GM12878 (cell line): ENCODE measurements around the gene GRAMD1A.

Source experiments
- FOXK2 ChIP-seq: fragments of 450-650 bp; IDR thresholded peaks from 2 replicates; pipeline ENCODE4 v1.6.1; 2017; ENCODE audit warnings: mild to moderate bottlenecking, moderate library complexity
- NBN ChIP-seq: fragments of 450-650 bp; IDR thresholded peaks from 2 replicates; pipeline ENCODE4 v1.6.1; 2016
- PAX5 ChIP-seq: IDR thresholded peaks from 2 replicates; pipeline ENCODE4 v1.6.1; 2011; ENCODE audit warnings: low read depth, low read length, borderline replicate concordance
- RB1 ChIP-seq: fragments of 450-650 bp; formaldehyde crosslinking; IDR thresholded peaks from 2 replicates; pipeline ENCODE4 v1.6.1; 2017; ENCODE audit warnings: mild to moderate bottlenecking, borderline replicate concordance
- RELA ChIP-seq: fragments of 450-650 bp; IDR thresholded peaks from 2 replicates; pipeline ENCODE4 v1.8.0; 2014; ENCODE audit warnings: borderline replicate concordance; ENCODE audit not compliant: partially characterized antibody
- TF ChIP-seq, protein P1 (sequence below), 3 experiments: IDR thresholded peaks in 2 of 3; conservative IDR thresholded peaks in 1 of 3; 2 replicates each; pipeline ENCODE4 v1.5.1; 2011; ENCODE audit warnings: low read depth in 3 of 3, low read length in 3 of 3, mild to moderate bottlenecking in 3 of 3, control low read depth in 2 of 3, moderate library complexity in 2 of 3, inconsistent platforms in 1 of 3, mixed read lengths in 1 of 3; ENCODE audit not compliant: control insufficient read depth in 2 of 3, insufficient read depth in 1 of 3; ENCODE audit errors: extremely low read depth in 1 of 3

DNA sequence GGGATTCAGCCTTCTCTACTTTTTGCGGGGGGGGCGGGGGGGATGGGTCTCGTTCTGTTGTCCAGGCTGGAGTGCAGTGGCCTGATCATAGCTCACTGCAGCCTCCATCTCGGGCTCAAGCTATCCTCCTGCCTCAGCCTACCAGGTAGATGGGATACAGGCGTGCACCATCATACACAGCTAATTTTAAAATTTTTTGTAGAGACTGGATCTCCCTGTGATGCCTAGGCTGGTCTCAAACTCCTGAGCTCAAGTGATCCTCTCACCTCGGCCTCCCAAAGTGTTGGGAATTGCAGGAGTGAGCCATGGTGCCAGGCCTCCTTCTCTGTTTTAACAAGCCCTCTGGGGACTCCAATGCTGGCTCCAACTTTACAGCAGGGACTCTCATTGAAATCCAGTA, 35.5 kb upstream of the GRAMD1A start:
- no peak for TF ChIP-seq RB1
- TF ChIP-seq, protein P1, sequence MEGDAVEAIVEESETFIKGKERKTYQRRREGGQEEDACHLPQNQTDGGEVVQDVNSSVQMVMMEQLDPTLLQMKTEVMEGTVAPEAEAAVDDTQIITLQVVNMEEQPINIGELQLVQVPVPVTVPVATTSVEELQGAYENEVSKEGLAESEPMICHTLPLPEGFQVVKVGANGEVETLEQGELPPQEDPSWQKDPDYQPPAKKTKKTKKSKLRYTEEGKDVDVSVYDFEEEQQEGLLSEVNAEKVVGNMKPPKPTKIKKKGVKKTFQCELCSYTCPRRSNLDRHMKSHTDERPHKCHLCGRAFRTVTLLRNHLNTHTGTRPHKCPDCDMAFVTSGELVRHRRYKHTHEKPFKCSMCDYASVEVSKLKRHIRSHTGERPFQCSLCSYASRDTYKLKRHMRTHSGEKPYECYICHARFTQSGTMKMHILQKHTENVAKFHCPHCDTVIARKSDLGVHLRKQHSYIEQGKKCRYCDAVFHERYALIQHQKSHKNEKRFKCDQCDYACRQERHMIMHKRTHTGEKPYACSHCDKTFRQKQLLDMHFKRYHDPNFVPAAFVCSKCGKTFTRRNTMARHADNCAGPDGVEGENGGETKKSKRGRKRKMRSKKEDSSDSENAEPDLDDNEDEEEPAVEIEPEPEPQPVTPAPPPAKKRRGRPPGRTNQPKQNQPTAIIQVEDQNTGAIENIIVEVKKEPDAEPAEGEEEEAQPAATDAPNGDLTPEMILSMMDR (IDR thresholded peaks at IDR 0.05 in 2 of 3, conservative IDR thresholded peaks at IDR 0.05 in 1 of 3; ENCODE audit: control insufficient read depth in 2 of 3, extremely low read depth in 1 of 3, insufficient read depth in 1 of 3, low read depth in 3 of 3, low read length in 3 of 3) = no peak
- TF ChIP-seq NBN = no peak
- no peak for TF ChIP-seq FOXK2
- no peak for TF ChIP-seq PAX5
- no peak for TF ChIP-seq RELA
